SK-N-SH treated with all-trans-retinoic acid at 6 μM for 48 hours (cell line): ENCODE data around the gene MED8.

Experiments used
- SNAI2 ChIP-seq: fragments of 250-450 bp; sonication (Bioruptor Pico); IDR thresholded peaks from 2 replicates; pipeline ENCODE4 v1.5.0; 2020; ENCODE audit warnings: mild to moderate bottlenecking, moderate library complexity
- ZFP30 ChIP-seq: fragments of 450-650 bp; formaldehyde crosslinking; IDR thresholded peaks from 2 replicates; pipeline ENCODE4 v1.5.0; 2022; ENCODE audit warnings: mild to moderate bottlenecking, moderate library complexity

GRCh38 chr1:43354471-43354870 lies 35.1 kb downstream of the MED8 start:
- TF ChIP-seq ZFP30 (CRISPR knock-in tag) (no peak), SNAI2 (no peak)
